Dendritic cell treated with granulocyte-macrophage colony-stimulating factor and Interleukin-4, amounts not matched to agents 40 ng/mL and 50 ng/mL, for 4 days (primary cell): ENCODE data around the gene ZNF106.

Experiments used
- H3K27ac Mint-ChIP-seq: one replicate; pipeline ENCODE4 v1.8.0; 2022; ENCODE audit warnings: mild to moderate bottlenecking, mixed read lengths
- H3K27me3 Mint-ChIP-seq: one replicate; pipeline ENCODE4 v1.8.0; 2022; ENCODE audit warnings: mild to moderate bottlenecking, mixed read lengths
- H3K36me3 Mint-ChIP-seq: one replicate; pipeline ENCODE4 v1.8.0; 2022; ENCODE audit warnings: low read depth, mixed read lengths
- H3K4me1 Mint-ChIP-seq: one replicate; pipeline ENCODE4 v1.8.0; 2022; ENCODE audit warnings: low read depth, mixed read lengths
- H3K4me3 Mint-ChIP-seq: one replicate; pipeline ENCODE4 v1.8.0; 2022; ENCODE audit warnings: mild to moderate bottlenecking, moderate library complexity, mixed read lengths
- H3K9me3 Mint-ChIP-seq: one replicate; pipeline ENCODE4 v1.8.0; 2022; ENCODE audit warnings: mixed read lengths
- intact Hi-C: fragments of 100-400 bp; cut with micrococcal nuclease; formaldehyde crosslinking; loops from one replicate; pipeline ENCODE4 v1.15.0; 2022

Gene ZNF106

GRCh38 chr15:42363487-42363886 lies 127.5 kb downstream of the ZNF106 start:
- H3K4me1 Mint-ChIP-seq, result peaks cover 41% of the 10 kb centered on the region
- no peaks in the 10 kb centered on the region for H3K9me3 Mint-ChIP-seq
- no peak overlapping the region for H3K27ac Mint-ChIP-seq
- no peak overlapping the region for H3K4me3 Mint-ChIP-seq
- intact Hi-C loops, result no loop called here
- H3K27me3 Mint-ChIP-seq, result no peaks in the 10 kb centered on the region
- H3K36me3 Mint-ChIP-seq, result peaks cover 58% of the 10 kb centered on the region
